Measurements from ENCODE around the gene LRRC27. TPM values are rescaled to one million over a fixed set of nuclear protein-coding genes. Genes with fewer than 3 reads are reported as not detected.

LRRC27 gene
- 10 to 100 TPM in 1 of 4 donors, 1 to 10 TPM in 2, not detected in 1; 5.9 to 69.5 (median 8.3) TPM for total RNA-seq

GRCh38 chr10:132331601-132332432 lies at the start of gene LRRC27:
Gene LRRC27 (plus strand): TSS chr10:132332193. CDS start chr10:132333525, 1,332 bp downstream.
- H3K27me3 ChIP-seq = no peaks in the 10 kb centered on the region
- intact Hi-C loops (cut with DNase I; ENCODE audit: low total_unique reads) = no loop called here
- H3K27ac ChIP-seq = peak within 1 kb of the TSS; percentile 88 to 89 (median 88)
- peaks cover 0 to 34% (median 14%) of the 10 kb centered on the region in 4 donors for H3K4me1 ChIP-seq
- peak within 1 kb of the TSS; percentile 43 to 77 (median 61) for H3K4me3 ChIP-seq
- DNase-seq = peak; percentile 99
- no peaks in the 10 kb centered on the region for H3K36me3 ChIP-seq
- TF ChIP-seq POLR2A (IDR thresholded peaks at IDR 0.05) (peak; percentile 36), EP300 (IDR thresholded peaks at IDR 0.05; ENCODE audit: low read depth) (no peak), POLR2AphosphoS5 (IDR thresholded peaks at IDR 0.05) (peak; percentile 47 to 76 (median 61))
- in situ Hi-C loops (cut with MboI; ENCODE audit: low pct_ligation_motif_present in 1 of 4, low pct_unique_long_range_greater_than_20kb in 1 of 4, low sequenced_read_pairs in 3 of 4) = loop anchor here in 1 of 4 donors (25.0 kb wide), 1 partner anchor 95 kb away; no protein-coding TSS in a partner anchor
- WGBS, 2 donors (ENCODE audit: low coverage in 1 of 2) = 1% methylated on average over 32 of the region's 89 CpGs; no CpG with 5 or more reads in 1 of the 2 donors
- H3K9me3 ChIP-seq = no peaks in the 10 kb centered on the region

- DNase-seq = no peak
- peaks cover 0 to 4% (median 0%) of the 10 kb centered on the region in 4 donors for H3K4me1 ChIP-seq
- H3K36me3 ChIP-seq = no peaks in the 10 kb centered on the region
- in situ Hi-C loops (cut with MboI; ENCODE audit: low pct_ligation_motif_present in 1 of 4, low pct_unique_long_range_greater_than_20kb in 1 of 4, low sequenced_read_pairs in 3 of 4) = no loop called here
- H3K9me3 ChIP-seq = no peaks in the 10 kb centered on the region
- WGBS, 2 donors (ENCODE audit: low coverage in 1 of 2) = 50% methylated on average over 35 of the region's 36 CpGs; no CpG with 5 or more reads in 1 of the 2 donors
- no peak overlapping the region for H3K4me3 ChIP-seq
- H3K27me3 ChIP-seq = peaks cover 25% of the 10 kb centered on the region
- no peak for TF ChIP-seq CTCF (IDR thresholded peaks at IDR 0.05)
- no peak for TF ChIP-seq EP300 (IDR thresholded peaks at IDR 0.05; ENCODE audit: low read depth)
- TF ChIP-seq POLR2A (IDR thresholded peaks at IDR 0.05) = no peak
- no peak for TF ChIP-seq POLR2AphosphoS5 (IDR thresholded peaks at IDR 0.05)
- intact Hi-C loops (cut with DNase I; ENCODE audit: low total_unique reads) = no loop called here
- H3K27ac ChIP-seq = no peak overlapping the region
Measured at GRCh38 chr10:132282667-132283603, 49.1 kb upstream of the LRRC27 start.

- no peak for DNase-seq
- Histone ChIP-seq H3K4me3 (no peak overlapping the region), H3K27me3 (peaks cover 25% of the 10 kb centered on the region), H3K27ac (no peak overlapping the region), H3K36me3 (no peaks in the 10 kb centered on the region), H3K4me1 (peaks cover 0 to 4% (median 0%) of the 10 kb centered on the region in 4 donors), H3K9me3 (peaks cover 0 to 2% of the 10 kb centered on the region in 2 donors)
- in situ Hi-C loops (cut with MboI; ENCODE audit: low pct_ligation_motif_present in 1 of 4, low pct_unique_long_range_greater_than_20kb in 1 of 4, low sequenced_read_pairs in 3 of 4) (no loop called here), intact Hi-C loops (cut with DNase I; ENCODE audit: low total_unique reads) (no loop called here)
- TF ChIP-seq EP300 (IDR thresholded peaks at IDR 0.05; ENCODE audit: low read depth) (no peak), POLR2A (IDR thresholded peaks at IDR 0.05) (no peak), POLR2AphosphoS5 (IDR thresholded peaks at IDR 0.05) (no peak), CTCF (IDR thresholded peaks at IDR 0.05) (no peak)
- WGBS, 2 donors (ENCODE audit: low coverage in 1 of 2) = 60% methylated on average over 23 of the region's 24 CpGs; no CpG with 5 or more reads in 1 of the 2 donors
Measured at GRCh38 chr10:132283604-132284382, 48.2 kb upstream of the LRRC27 start.

GRCh38 chr10:132289439-132289838 lies 42.6 kb upstream of the LRRC27 start:
- peaks cover 0 to 3% (median 0%) of the 10 kb centered on the region in 4 donors for H3K4me1 ChIP-seq
- H3K4me3 ChIP-seq = no peak overlapping the region
- intact Hi-C loops (cut with DNase I; ENCODE audit: low total_unique reads) (no loop called here), in situ Hi-C loops (cut with MboI; ENCODE audit: low pct_ligation_motif_present in 1 of 4, low pct_unique_long_range_greater_than_20kb in 1 of 4, low sequenced_read_pairs in 3 of 4) (no loop called here)
- no peak for TF ChIP-seq POLR2AphosphoS5 (IDR thresholded peaks at IDR 0.05)
- TF ChIP-seq POLR2A (IDR thresholded peaks at IDR 0.05) = no peak
- no peak for TF ChIP-seq CTCF (IDR thresholded peaks at IDR 0.05)
- no peak for TF ChIP-seq EP300 (IDR thresholded peaks at IDR 0.05; ENCODE audit: low read depth)
- H3K9me3 ChIP-seq = peaks cover 0 to 4% of the 10 kb centered on the region in 2 donors
- no peaks in the 10 kb centered on the region for H3K27me3 ChIP-seq
- DNase-seq = no peak
- no peak overlapping the region for H3K27ac ChIP-seq
- H3K36me3 ChIP-seq = no peaks in the 10 kb centered on the region
- WGBS, 2 donors (ENCODE audit: low coverage in 1 of 2) = 91% methylated on average over 2 of the region's 2 CpGs; no CpG with 5 or more reads in 1 of the 2 donors

All from transverse colon (tissue), 4 donors.